Duodenal mucosa (tissue), 2 donors: ENCODE data around the gene TLE1.

Experiments used
- H3K27ac ChIP-seq: one replicate; pipeline ENCODE4 v1.7.0; 2013; ENCODE audit warnings: low read depth, low read length
- H3K27me3 ChIP-seq, 2 donors: one replicate each; pipeline ENCODE4 v1.7.0; 2013; ENCODE audit warnings: low read length in 2 of 2, control low read depth in 1 of 2; ENCODE audit not compliant: insufficient read depth in 2 of 2, control insufficient read depth in 1 of 2
- H3K36me3 ChIP-seq, 2 donors: one replicate each; pipeline ENCODE4 v1.7.0; 2013; ENCODE audit warnings: low read length in 2 of 2, control low read depth in 1 of 2; ENCODE audit not compliant: insufficient read depth in 2 of 2, control insufficient read depth in 1 of 2
- H3K4me1 ChIP-seq, 2 donors: one replicate each; pipeline ENCODE4 v1.7.0; 2013; ENCODE audit warnings: low read length in 2 of 2, control low read depth in 1 of 2; ENCODE audit not compliant: insufficient read depth in 2 of 2, control insufficient read depth in 1 of 2
- H3K4me3 ChIP-seq, 2 donors: one replicate each; pipeline ENCODE4 v1.7.0; 2013; ENCODE audit warnings: low read length in 2 of 2, low read depth in 1 of 2
- H3K9ac ChIP-seq, 2 donors: one replicate each; pipeline ENCODE4 v1.7.0; 2013; ENCODE audit warnings: low read length in 2 of 2, low read depth in 1 of 2
- H3K9me3 ChIP-seq, 2 donors: one replicate each; pipeline ENCODE4 v1.7.0; 2013; ENCODE audit warnings: low read length in 2 of 2, control low read depth in 1 of 2; ENCODE audit not compliant: control insufficient read depth in 1 of 2

Gene TLE1

GRCh38 chr9:81686614-81687520, 2.5 kb downstream of the TLE1 start:
- no peaks in the 10 kb centered on the region for H3K36me3 ChIP-seq
- H3K4me3 ChIP-seq = peak overlapping the region; percentile 77 to 81
- peaks cover 14 to 37% of the 10 kb centered on the region in 2 donors for H3K4me1 ChIP-seq
- H3K27me3 ChIP-seq = peaks cover 1 to 2% of the 10 kb centered on the region in 2 donors
- no peak overlapping the region for H3K27ac ChIP-seq
- H3K9ac ChIP-seq = peak overlapping the region; percentile 33 to 71
- no peaks in the 10 kb centered on the region for H3K9me3 ChIP-seq

DNA sequence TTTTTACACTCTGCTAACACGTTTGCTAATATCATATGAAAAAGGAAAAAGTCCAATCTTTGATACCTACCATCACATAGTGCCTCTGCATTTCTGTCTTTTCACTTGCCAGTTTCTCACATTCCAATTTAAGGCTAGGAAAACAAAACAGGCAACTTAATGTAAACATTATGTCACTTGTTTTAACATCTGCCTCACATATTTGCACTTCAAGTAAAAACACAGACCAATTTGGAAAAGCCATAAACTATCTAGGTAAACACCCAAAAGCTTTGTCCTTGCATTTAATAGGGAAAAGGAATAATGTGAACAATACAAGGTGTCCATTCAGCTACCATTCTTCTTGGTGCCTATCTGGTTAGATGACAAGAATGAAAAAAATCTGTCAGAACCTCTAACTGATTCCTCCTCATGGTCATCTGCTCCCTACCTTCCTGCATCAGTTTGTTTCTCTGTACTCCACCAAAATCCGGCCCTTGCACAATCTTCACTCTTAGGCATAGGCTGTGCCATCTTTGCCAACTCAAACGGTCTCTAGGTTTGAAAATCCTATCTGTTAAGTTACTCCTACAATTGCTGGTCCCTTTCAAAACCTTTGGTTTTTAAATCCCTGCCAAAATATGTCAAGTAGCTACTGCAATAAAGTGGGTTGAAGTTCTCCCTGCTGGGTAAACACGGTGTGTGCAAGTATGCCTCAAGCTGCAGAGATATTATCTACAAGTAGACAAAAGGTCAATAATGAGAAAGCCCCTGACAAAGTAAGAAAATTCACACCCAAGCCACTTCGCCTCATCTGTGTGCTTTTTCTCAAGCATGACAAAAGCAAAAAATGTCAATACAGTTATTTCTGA, 3.4 kb downstream of the TLE1 start:
- Histone ChIP-seq H3K9me3 (no peaks in the 10 kb centered on the region), H3K4me1 (peaks cover 14 to 37% of the 10 kb centered on the region in 2 donors), H3K9ac (no peak overlapping the region), H3K27ac (no peak overlapping the region), H3K27me3 (no peaks in the 10 kb centered on the region), H3K36me3 (no peaks in the 10 kb centered on the region), H3K4me3 (peak overlapping the region; percentile 77 to 81)

DNA sequence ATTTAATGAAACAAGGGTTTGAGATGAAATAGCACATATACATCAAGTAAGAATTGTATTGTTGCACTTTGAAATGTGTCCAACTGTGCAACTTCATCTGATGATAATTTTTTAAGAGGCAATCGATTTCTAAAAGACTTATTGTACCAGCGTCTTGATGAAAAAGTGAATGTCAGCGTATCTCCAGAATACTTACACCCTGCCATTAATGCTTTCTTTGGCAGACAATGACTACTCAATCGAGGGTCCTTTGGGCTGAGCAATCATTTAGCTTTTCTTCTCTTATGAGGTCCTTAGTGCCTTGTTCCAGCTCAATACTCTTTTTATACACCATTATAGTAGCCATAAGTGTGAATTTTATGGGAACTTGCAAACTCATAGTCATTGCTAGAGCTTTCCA, 4.7 kb downstream of the TLE1 start:
- peaks cover 14 to 36% of the 10 kb centered on the region in 2 donors for H3K4me1 ChIP-seq
- H3K9ac ChIP-seq = no peak overlapping the region
- no peaks in the 10 kb centered on the region for H3K9me3 ChIP-seq
- no peak overlapping the region for H3K27ac ChIP-seq
- no peaks in the 10 kb centered on the region for H3K36me3 ChIP-seq
- H3K4me3 ChIP-seq = no peak overlapping the region
- H3K27me3 ChIP-seq = no peaks in the 10 kb centered on the region

DNA sequence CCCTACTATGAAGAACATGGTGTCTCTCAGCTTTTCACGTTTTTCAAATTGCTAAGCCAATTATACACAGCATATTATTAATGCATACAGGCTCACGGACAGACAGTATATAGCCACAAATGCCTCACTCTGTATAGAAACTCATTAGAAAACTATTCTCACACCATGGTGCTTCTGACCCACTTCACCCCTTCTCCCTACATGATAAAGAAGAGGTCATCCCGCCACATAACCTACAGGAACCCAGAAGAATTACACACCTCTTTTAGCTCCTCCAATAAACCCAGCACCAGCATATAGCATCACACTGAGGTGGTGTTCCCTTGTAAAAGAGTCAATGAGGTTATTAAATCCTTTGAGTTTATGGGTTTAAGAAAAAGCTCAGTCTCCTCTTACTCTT, 5.6 kb downstream of the TLE1 start:
- no peaks in the 10 kb centered on the region for H3K27me3 ChIP-seq
- no peaks in the 10 kb centered on the region for H3K36me3 ChIP-seq
- no peak overlapping the region for H3K4me3 ChIP-seq
- H3K4me1 ChIP-seq = peaks cover 14 to 36% of the 10 kb centered on the region in 2 donors
- no peak overlapping the region for H3K27ac ChIP-seq
- no peaks in the 10 kb centered on the region for H3K9me3 ChIP-seq
- no peak overlapping the region for H3K9ac ChIP-seq

GRCh38 chr9:81683238-81683637, 6.1 kb downstream of the TLE1 start:
- peaks cover 14 to 36% of the 10 kb centered on the region in 2 donors for H3K4me1 ChIP-seq
- no peaks in the 10 kb centered on the region for H3K9me3 ChIP-seq
- H3K9ac ChIP-seq = no peak overlapping the region
- peak overlapping the region in 1 of 2 donors; percentile 5 for H3K4me3 ChIP-seq
- H3K27me3 ChIP-seq = no peaks in the 10 kb centered on the region
- no peaks in the 10 kb centered on the region for H3K36me3 ChIP-seq
- no peak overlapping the region for H3K27ac ChIP-seq

DNA sequence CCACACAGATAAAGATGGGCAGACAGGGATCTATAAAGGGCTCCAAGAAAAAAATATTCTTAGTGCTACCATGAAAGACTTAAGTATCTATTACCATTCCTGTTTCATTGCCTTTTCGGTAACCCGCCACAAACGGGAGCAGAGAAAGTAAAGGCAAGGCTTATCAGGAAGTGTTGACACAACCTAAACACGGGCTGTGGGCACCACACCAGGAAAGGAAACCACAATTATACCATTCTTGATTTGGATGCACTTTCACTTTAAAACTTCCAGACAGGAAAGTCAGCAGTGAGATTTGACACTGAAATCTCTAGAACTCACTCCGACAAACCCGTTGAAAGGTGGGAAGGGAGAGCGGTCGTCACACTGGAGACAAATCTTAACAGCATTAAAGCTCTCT, 6.5 kb downstream of the TLE1 start:
- Histone ChIP-seq H3K9me3 (no peaks in the 10 kb centered on the region), H3K27ac (no peak overlapping the region), H3K36me3 (no peaks in the 10 kb centered on the region), H3K4me3 (peak overlapping the region; percentile 32 to 35), H3K27me3 (no peaks in the 10 kb centered on the region), H3K9ac (no peak overlapping the region), H3K4me1 (peaks cover 14 to 36% of the 10 kb centered on the region in 2 donors)

DNA sequence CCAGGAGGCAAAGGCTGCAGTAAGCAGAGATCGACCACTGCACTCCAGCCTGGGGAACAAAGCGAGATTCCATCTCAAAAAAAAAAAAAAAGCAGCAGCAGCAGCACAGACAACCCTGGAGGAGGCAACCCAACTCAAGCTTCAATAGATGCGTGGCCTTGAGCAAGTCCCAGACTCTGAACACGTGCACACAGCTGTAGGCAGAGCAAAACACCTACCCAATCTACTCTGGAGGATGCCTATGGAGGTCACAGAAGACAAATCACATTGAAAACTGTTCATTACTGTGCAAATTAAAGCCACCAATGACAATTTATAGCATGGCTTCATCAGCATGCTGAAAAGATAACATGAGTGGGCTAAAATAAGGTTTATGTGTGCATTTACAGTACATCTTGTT, 7.2 kb downstream of the TLE1 start:
- H3K36me3 ChIP-seq = no peaks in the 10 kb centered on the region
- no peak overlapping the region for H3K27ac ChIP-seq
- peaks cover 14 to 36% of the 10 kb centered on the region in 2 donors for H3K4me1 ChIP-seq
- no peak overlapping the region for H3K9ac ChIP-seq
- H3K4me3 ChIP-seq = peak overlapping the region in 1 of 2 donors; percentile 35
- H3K9me3 ChIP-seq = no peaks in the 10 kb centered on the region
- no peaks in the 10 kb centered on the region for H3K27me3 ChIP-seq

- H3K9me3 ChIP-seq = no peaks in the 10 kb centered on the region
- peaks cover 3 to 22% of the 10 kb centered on the region in 2 donors for H3K4me1 ChIP-seq
- no peak overlapping the region for H3K9ac ChIP-seq
- no peak overlapping the region for H3K27ac ChIP-seq
- no peaks in the 10 kb centered on the region for H3K36me3 ChIP-seq
- H3K27me3 ChIP-seq = no peaks in the 10 kb centered on the region
- no peak overlapping the region for H3K4me3 ChIP-seq
These were observed 8.8 kb downstream of the TLE1 start for GRCh38 chr9:81680506-81680905.

DNA sequence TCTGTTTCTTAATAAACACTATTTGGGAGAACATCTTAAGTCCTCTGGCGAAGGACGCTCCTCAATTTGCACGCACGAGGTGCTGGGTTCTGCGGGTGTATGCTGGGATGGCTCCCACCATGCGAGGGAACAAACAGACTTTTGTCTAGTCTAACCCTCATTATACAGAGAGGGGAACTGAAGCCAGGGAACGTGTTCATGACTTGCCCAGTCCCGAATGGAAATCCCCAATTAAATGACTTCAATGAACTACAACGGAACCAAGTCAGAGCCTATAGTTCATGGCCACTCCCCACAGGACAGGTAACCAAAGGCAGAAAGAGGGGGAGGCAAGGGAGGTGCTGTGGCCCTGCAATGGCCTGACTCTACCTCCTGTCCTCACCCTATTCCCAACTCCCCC, 9.3 kb downstream of the TLE1 start:
- no peak overlapping the region for H3K4me3 ChIP-seq
- H3K9me3 ChIP-seq = no peaks in the 10 kb centered on the region
- no peak overlapping the region for H3K27ac ChIP-seq
- no peaks in the 10 kb centered on the region for H3K36me3 ChIP-seq
- no peaks in the 10 kb centered on the region for H3K27me3 ChIP-seq
- peaks cover 3 to 18% of the 10 kb centered on the region in 2 donors for H3K4me1 ChIP-seq
- no peak overlapping the region for H3K9ac ChIP-seq

DNA sequence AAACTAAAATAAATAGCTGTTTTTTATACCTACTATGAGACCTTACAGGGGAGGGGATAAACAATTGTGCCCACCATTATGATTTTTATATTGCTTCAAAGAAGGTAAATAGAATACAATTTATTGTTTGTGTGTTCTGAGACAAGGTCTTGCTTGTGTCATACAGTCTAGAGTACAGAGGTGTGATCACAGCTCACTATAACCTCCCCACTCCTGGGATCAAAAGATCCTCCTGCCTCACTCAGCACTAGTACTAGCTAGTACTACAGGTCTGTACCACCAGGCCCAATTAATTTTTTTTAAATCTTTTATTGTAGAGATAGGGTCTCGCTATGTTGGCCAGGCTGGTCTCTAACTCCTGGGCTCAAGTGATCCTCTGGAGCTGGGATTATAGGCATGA, 11.3 kb downstream of the TLE1 start:
- Histone ChIP-seq H3K9ac (no peak overlapping the region), H3K4me3 (no peak overlapping the region), H3K9me3 (no peaks in the 10 kb centered on the region), H3K36me3 (no peaks in the 10 kb centered on the region), H3K4me1 (peaks cover 3 to 15% of the 10 kb centered on the region in 2 donors), H3K27ac (no peak overlapping the region), H3K27me3 (no peaks in the 10 kb centered on the region)
